Measurements from ENCODE around the gene AP2S1.

Gene AP2S1

DNA sequence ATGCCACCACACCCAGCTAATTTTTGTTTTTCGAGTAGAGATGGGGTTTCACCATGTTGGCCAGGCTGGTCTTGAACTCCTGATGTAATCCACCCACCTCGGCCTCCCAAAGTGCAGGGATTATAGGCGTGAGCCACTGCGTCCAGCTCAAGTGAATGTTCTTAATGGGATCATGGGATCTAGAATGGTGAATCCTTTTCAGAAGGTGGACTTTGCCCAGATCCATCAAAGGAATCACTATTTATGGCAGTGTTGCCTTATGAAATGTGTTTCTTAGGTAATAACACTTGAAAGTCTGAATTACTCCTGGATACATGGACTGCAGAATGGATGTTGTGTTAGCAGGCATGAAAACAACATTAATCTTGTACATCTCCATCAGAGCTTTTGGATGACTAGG lies 30.4 kb upstream of the AP2S1 start:
- Histone ChIP-seq H3K79me1 (ENCODE audit: low read depth, low read length) (no peaks in the 10 kb centered on the region), H3K9me3 (replicated peaks in 1 of 2; ENCODE audit: control insufficient read depth in 2 of 2, insufficient read depth in 1 of 2, low read depth in 1 of 2, low read length in 2 of 2) (no peaks in the 10 kb centered on the region), H2BK15ac (ENCODE audit: low read length) (no peak overlapping the region), H3K14ac (ENCODE audit: low read length) (no peak overlapping the region), H4K91ac (ENCODE audit: low read depth, low read length, poor library complexity) (no peak overlapping the region), H2BK12ac (ENCODE audit: low read length) (no peak overlapping the region), H3K4me3 (ENCODE audit: low read length in 2 of 2) (no peak overlapping the region), H3K27ac (replicated peaks; ENCODE audit: low read length) (no peak overlapping the region), H2BK5ac (ENCODE audit: low read length) (no peak overlapping the region), H2BK120ac (ENCODE audit: low read depth, low read length) (no peak overlapping the region), H3K4me1 (ENCODE audit: control insufficient read depth in 2 of 2, insufficient read depth in 1 of 2, low read depth in 1 of 2, low read length in 2 of 2) (peaks cover 2% of the 10 kb centered on the region in 2 donors), H3K18ac (ENCODE audit: low read length) (no peak overlapping the region), H3K27me3 (ENCODE audit: control insufficient read depth in 3 of 3, insufficient read depth in 3 of 3, low read depth in 1 of 3, low read length in 3 of 3) (no peaks in the 10 kb centered on the region), H2AK5ac (ENCODE audit: low read depth, low read length) (no peak overlapping the region), H3K4me2 (ENCODE audit: insufficient read depth, low read length, poor library complexity, severe bottlenecking) (no peak overlapping the region), H2AFZ (ENCODE audit: low read length) (no peak overlapping the region), H3K36me3 (replicated peaks in 1 of 2; ENCODE audit: control insufficient read depth in 2 of 2, insufficient read depth in 2 of 2, low read length in 2 of 2) (peaks cover 0 to 22% of the 10 kb centered on the region in 2 donors), H4K8ac (ENCODE audit: low read depth, low read length) (no peak overlapping the region), H3K4ac (ENCODE audit: low read length) (no peak overlapping the region), H3K9ac (ENCODE audit: low read depth, low read length, poor library complexity) (no peak overlapping the region), H3K23ac (ENCODE audit: low read depth, low read length, poor library complexity) (no peak overlapping the region)
- no CpG with 5 or more reads among the region's 4 CpGs for WGBS, 2 donors (ENCODE audit: extremely low coverage in 2 of 2, insufficient read length in 2 of 2, insufficient replicate concordance in 1 of 2)
- DNase-seq (ENCODE audit: low spot score), result no peak

GRCh38 chr19:46880431-46880830 lies 29.8 kb upstream of the AP2S1 start:
- Histone ChIP-seq H3K4me2 (ENCODE audit: insufficient read depth, low read length, poor library complexity, severe bottlenecking) (no peak overlapping the region), H3K23ac (ENCODE audit: low read depth, low read length, poor library complexity) (no peak overlapping the region), H3K27me3 (ENCODE audit: control insufficient read depth in 3 of 3, insufficient read depth in 3 of 3, low read depth in 1 of 3, low read length in 3 of 3) (no peaks in the 10 kb centered on the region), H3K4me3 (ENCODE audit: low read length in 2 of 2) (no peak overlapping the region), H3K27ac (replicated peaks; ENCODE audit: low read length) (no peak overlapping the region), H3K79me1 (ENCODE audit: low read depth, low read length) (no peaks in the 10 kb centered on the region), H3K9ac (ENCODE audit: low read depth, low read length, poor library complexity) (no peak overlapping the region), H2BK15ac (ENCODE audit: low read length) (no peak overlapping the region), H2AK5ac (ENCODE audit: low read depth, low read length) (no peak overlapping the region), H3K4ac (ENCODE audit: low read length) (no peak overlapping the region), H2BK12ac (ENCODE audit: low read length) (no peak overlapping the region), H4K91ac (ENCODE audit: low read depth, low read length, poor library complexity) (no peak overlapping the region), H2BK5ac (ENCODE audit: low read length) (no peak overlapping the region), H2AFZ (ENCODE audit: low read length) (no peak overlapping the region), H3K9me3 (replicated peaks in 1 of 2; ENCODE audit: control insufficient read depth in 2 of 2, insufficient read depth in 1 of 2, low read depth in 1 of 2, low read length in 2 of 2) (no peaks in the 10 kb centered on the region), H3K14ac (ENCODE audit: low read length) (no peak overlapping the region), H2BK120ac (ENCODE audit: low read depth, low read length) (no peak overlapping the region), H3K4me1 (ENCODE audit: control insufficient read depth in 2 of 2, insufficient read depth in 1 of 2, low read depth in 1 of 2, low read length in 2 of 2) (peaks cover 6 to 7% of the 10 kb centered on the region in 2 donors), H3K18ac (ENCODE audit: low read length) (no peak overlapping the region), H4K8ac (ENCODE audit: low read depth, low read length) (no peak overlapping the region), H3K36me3 (replicated peaks in 1 of 2; ENCODE audit: control insufficient read depth in 2 of 2, insufficient read depth in 2 of 2, low read length in 2 of 2) (peaks cover 0 to 26% of the 10 kb centered on the region in 2 donors)
- DNase-seq (ENCODE audit: low spot score), result no peak
- no CpG with 5 or more reads among the region's 1 CpG for WGBS, 2 donors (ENCODE audit: extremely low coverage in 2 of 2, insufficient read length in 2 of 2, insufficient replicate concordance in 1 of 2)

DNA sequence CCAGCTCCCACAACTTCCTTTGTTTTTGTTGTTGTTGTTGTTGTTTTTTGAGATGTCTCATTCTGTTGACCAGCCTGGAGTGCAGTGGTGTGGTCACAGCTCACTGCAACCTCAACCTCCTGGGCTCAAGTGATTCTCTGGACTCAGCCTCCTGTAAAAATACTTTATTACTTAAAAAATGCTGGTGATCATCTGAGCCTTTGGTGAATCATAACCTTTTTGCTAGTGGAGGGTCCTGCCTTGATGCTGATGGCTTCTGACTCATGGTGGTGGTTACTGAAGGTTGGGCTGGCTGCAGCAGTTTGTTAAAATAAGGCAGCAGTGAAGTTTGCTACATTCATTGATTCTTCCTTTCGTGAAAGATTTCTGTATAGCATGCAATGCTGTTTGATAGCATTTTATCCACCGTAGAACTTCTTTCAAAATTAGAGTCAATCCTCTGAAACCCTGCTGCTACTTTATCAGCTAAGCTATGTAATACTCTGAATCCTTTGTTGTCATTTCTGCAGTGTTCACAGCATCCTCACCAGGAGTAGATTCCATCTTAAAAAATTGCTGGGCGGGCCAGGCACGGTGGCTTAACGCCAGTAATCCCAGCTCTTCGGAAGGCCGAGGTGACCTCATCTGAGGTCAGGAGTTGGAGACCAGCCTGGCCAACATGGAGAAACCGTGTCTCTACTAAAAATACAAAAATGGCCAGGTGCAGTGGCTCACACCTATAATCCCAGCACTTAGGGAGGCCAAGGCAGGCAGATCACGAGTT lies 28.1 kb upstream of the AP2S1 start:
- Histone ChIP-seq H3K4me2 (ENCODE audit: insufficient read depth, low read length, poor library complexity, severe bottlenecking) (no peak overlapping the region), H2BK120ac (ENCODE audit: low read depth, low read length) (no peak overlapping the region), H2AFZ (ENCODE audit: low read length) (no peak overlapping the region), H3K79me1 (ENCODE audit: low read depth, low read length) (no peaks in the 10 kb centered on the region), H3K36me3 (replicated peaks in 1 of 2; ENCODE audit: control insufficient read depth in 2 of 2, insufficient read depth in 2 of 2, low read length in 2 of 2) (peaks cover 0 to 26% of the 10 kb centered on the region in 2 donors), H3K23ac (ENCODE audit: low read depth, low read length, poor library complexity) (no peak overlapping the region), H2AK5ac (ENCODE audit: low read depth, low read length) (no peak overlapping the region), H3K27me3 (ENCODE audit: control insufficient read depth in 3 of 3, insufficient read depth in 3 of 3, low read depth in 1 of 3, low read length in 3 of 3) (no peaks in the 10 kb centered on the region), H3K4me3 (ENCODE audit: low read length in 2 of 2) (no peak overlapping the region), H2BK12ac (ENCODE audit: low read length) (no peak overlapping the region), H3K4ac (ENCODE audit: low read length) (no peak overlapping the region), H4K91ac (ENCODE audit: low read depth, low read length, poor library complexity) (no peak overlapping the region), H4K8ac (ENCODE audit: low read depth, low read length) (no peak overlapping the region), H3K9ac (ENCODE audit: low read depth, low read length, poor library complexity) (no peak overlapping the region), H3K4me1 (ENCODE audit: control insufficient read depth in 2 of 2, insufficient read depth in 1 of 2, low read depth in 1 of 2, low read length in 2 of 2) (peaks cover 9 to 12% of the 10 kb centered on the region in 2 donors), H3K18ac (ENCODE audit: low read length) (no peak overlapping the region), H3K27ac (replicated peaks; ENCODE audit: low read length) (peak overlapping the region; percentile 9), H2BK5ac (ENCODE audit: low read length) (no peak overlapping the region), H3K14ac (ENCODE audit: low read length) (no peak overlapping the region), H2BK15ac (ENCODE audit: low read length) (no peak overlapping the region), H3K9me3 (replicated peaks in 1 of 2; ENCODE audit: control insufficient read depth in 2 of 2, insufficient read depth in 1 of 2, low read depth in 1 of 2, low read length in 2 of 2) (no peaks in the 10 kb centered on the region)
- no CpG with 5 or more reads among the region's 9 CpGs for WGBS, 2 donors (ENCODE audit: extremely low coverage in 2 of 2, insufficient read length in 2 of 2, insufficient replicate concordance in 1 of 2)
- no peak for DNase-seq (ENCODE audit: low spot score)

GRCh38 chr19:46875657-46876056 lies 25.0 kb upstream of the AP2S1 start:
- H2BK15ac ChIP-seq (ENCODE audit: low read length), result no peak overlapping the region
- H3K14ac ChIP-seq (ENCODE audit: low read length), result no peak overlapping the region
- H3K4me1 ChIP-seq (ENCODE audit: control insufficient read depth in 2 of 2, insufficient read depth in 1 of 2, low read depth in 1 of 2, low read length in 2 of 2), result peaks cover 6 to 10% of the 10 kb centered on the region in 2 donors
- peaks cover 0 to 28% of the 10 kb centered on the region in 2 donors for H3K36me3 ChIP-seq (replicated peaks in 1 of 2; ENCODE audit: control insufficient read depth in 2 of 2, insufficient read depth in 2 of 2, low read length in 2 of 2)
- no peaks in the 10 kb centered on the region for H3K27me3 ChIP-seq (ENCODE audit: control insufficient read depth in 3 of 3, insufficient read depth in 3 of 3, low read depth in 1 of 3, low read length in 3 of 3)
- H3K18ac ChIP-seq (ENCODE audit: low read length), result no peak overlapping the region
- H3K4me2 ChIP-seq (ENCODE audit: insufficient read depth, low read length, poor library complexity, severe bottlenecking), result no peak overlapping the region
- no peak overlapping the region for H4K91ac ChIP-seq (ENCODE audit: low read depth, low read length, poor library complexity)
- H2BK120ac ChIP-seq (ENCODE audit: low read depth, low read length), result no peak overlapping the region
- WGBS, 2 donors (ENCODE audit: extremely low coverage in 2 of 2, insufficient read length in 2 of 2, insufficient replicate concordance in 1 of 2), result no CpG with 5 or more reads among the region's 6 CpGs
- no peak overlapping the region for H2BK5ac ChIP-seq (ENCODE audit: low read length)
- no peak overlapping the region for H4K8ac ChIP-seq (ENCODE audit: low read depth, low read length)
- peaks cover 1% of the 10 kb centered on the region for H3K79me1 ChIP-seq (ENCODE audit: low read depth, low read length)
- H2BK12ac ChIP-seq (ENCODE audit: low read length), result no peak overlapping the region
- no peak overlapping the region for H3K23ac ChIP-seq (ENCODE audit: low read depth, low read length, poor library complexity)
- DNase-seq (ENCODE audit: low spot score), result no peak
- H3K9me3 ChIP-seq (replicated peaks in 1 of 2; ENCODE audit: control insufficient read depth in 2 of 2, insufficient read depth in 1 of 2, low read depth in 1 of 2, low read length in 2 of 2), result no peaks in the 10 kb centered on the region
- H3K4me3 ChIP-seq (ENCODE audit: low read length in 2 of 2), result no peak overlapping the region
- H2AFZ ChIP-seq (ENCODE audit: low read length), result no peak overlapping the region
- H3K27ac ChIP-seq (replicated peaks; ENCODE audit: low read length), result peak overlapping the region; percentile 67
- H3K4ac ChIP-seq (ENCODE audit: low read length), result no peak overlapping the region
- no peak overlapping the region for H2AK5ac ChIP-seq (ENCODE audit: low read depth, low read length)
- peak overlapping the region; percentile 38 for H3K9ac ChIP-seq (ENCODE audit: low read depth, low read length, poor library complexity)

Data from neuronal stem cell (in vitro differentiated cells).